ENCODE measurements around the gene LRBA.

GRCh38 chr4:150931796-150932195, 83.3 kb downstream of the LRBA start:
- TF ChIP-seq POLR2AphosphoS5 (IDR thresholded peaks at IDR 0.05; ENCODE audit: low read depth, low read length) (no peak), POLR2A (IDR thresholded peaks at IDR 0.05; ENCODE audit: low read depth, low read length) (no peak)

Data from GM12892 (cell line).